Measurements from ENCODE around the gene NSRP1. TPM values are rescaled to one million over a fixed set of nuclear protein-coding genes. Genes with fewer than 3 reads are reported as not detected.

NSRP1 gene
- total and polyA plus RNA-seq, 2 of the 8 experiments (the other 6 are each of a cell fraction or from before 2014, with no cell fraction given) = 6.1 to 22.4 TPM

GRCh38 chr17:30148376-30148775, 31.8 kb downstream of the NSRP1 start (continued):
- TF ChIP-seq ATF3 (IDR thresholded peaks at IDR 0.05; ENCODE audit: insufficient read depth, low read depth, low read length) = no peak
- TF ChIP-seq KDM4A (IDR thresholded peaks at IDR 0.05; ENCODE audit: low read depth, low read length, severe bottlenecking) = no peak
- no peak for TF ChIP-seq CHD7 (IDR thresholded peaks at IDR 0.05; ENCODE audit: insufficient replicate concordance, low read length)
- TF ChIP-seq RBBP5 (IDR thresholded peaks at IDR 0.05; ENCODE audit: borderline replicate concordance, low read depth, low read length) = no peak
- no peak for TF ChIP-seq GTF2F1 (IDR thresholded peaks at IDR 0.05; ENCODE audit: borderline replicate concordance, low read depth, low read length)
- no peak for TF ChIP-seq FOSL1 (IDR thresholded peaks at IDR 0.05; ENCODE audit: insufficient read depth, low read depth, low read length)
- TF ChIP-seq ZNF274 (IDR thresholded peaks at IDR 0.05; ENCODE audit: borderline replicate concordance, extremely low read depth, low read length) = no peak
- TF ChIP-seq PHF8 (conservative IDR thresholded peaks at IDR 0.05; ENCODE audit: low read depth, low read length) = no peak
- TF ChIP-seq POLR2AphosphoS5 (IDR thresholded peaks at IDR 0.05; ENCODE audit: low read depth, low read length) = no peak
